Esophagus mucosa (tissue), 1 donor: Measurements from ENCODE around the gene GUK1. TPM values are rescaled to one million over a fixed set of nuclear protein-coding genes. Genes with fewer than 3 reads are reported as not detected.

Experiments used
- ATAC-seq: fragments of 200-7000 bp; cut with Tn5 transposase; one replicate; pipeline ENCODE4 v1.9.1; 2020
- total RNA-seq: library from RNA; stranded (reverse); gene quantifications from one replicate; pipeline ENCODE4 v1.2.4, GENCODE V29; 2023
- donor health status: DM: yes; HTN: yes; CAD: no.

GUK1 gene
- total RNA-seq, 1 donor from 2014 or later, result 241 TPM

GRCh38 chr1:228151180-228151925, 11.3 kb downstream of the GUK1 start:
- ATAC-seq, result no peak

GRCh38 chr1:228152097-228152917, 12.2 kb downstream of the GUK1 start:
- ATAC-seq, result no peak

GRCh38 chr1:228152918-228153258, 12.8 kb downstream of the GUK1 start:
- no peak for ATAC-seq

- ATAC-seq, result no peak
Measured at GRCh38 chr1:228154021-228154669, 14.1 kb downstream of the GUK1 start.

- ATAC-seq, result peak; percentile 58
Measured at GRCh38 chr1:228154670-228155571, 14.8 kb downstream of the GUK1 start.

GRCh38 chr1:228155596-228156514, 15.8 kb downstream of the GUK1 start:
- no peak for ATAC-seq

- no peak for ATAC-seq
Measured at GRCh38 chr1:228156515-228156881, 16.4 kb downstream of the GUK1 start.

- ATAC-seq, result no peak
Measured at GRCh38 chr1:228156941-228157728, 17.1 kb downstream of the GUK1 start.

GRCh38 chr1:228157729-228158126, 17.6 kb downstream of the GUK1 start:
- ATAC-seq, result no peak

- no peak for ATAC-seq
Measured at GRCh38 chr1:228158151-228159007, 18.3 kb downstream of the GUK1 start.

GRCh38 chr1:228159008-228159665, 19.1 kb downstream of the GUK1 start:
- ATAC-seq, result no peak

GRCh38 chr1:228160201-228160761, 20.2 kb downstream of the GUK1 start:
- ATAC-seq, result no peak

- ATAC-seq, result no peak
Measured at GRCh38 chr1:228161362-228161761, 21.3 kb downstream of the GUK1 start.

GRCh38 chr1:228161866-228162265, 21.8 kb downstream of the GUK1 start:
- no peak for ATAC-seq

- no peak for ATAC-seq
Measured at GRCh38 chr1:228162286-228163006, 22.4 kb downstream of the GUK1 start.

- peak; percentile 21 for ATAC-seq
Measured at GRCh38 chr1:228163007-228163753, 23.1 kb downstream of the GUK1 start.
